Measurements from ENCODE around the gene TSSK1B. TPM values are rescaled to one million over a fixed set of nuclear protein-coding genes. Genes with fewer than 3 reads are reported as not detected.
"Not testable (repeated sequence)": the region's sequence is repeated elsewhere in the genome, so short reads cannot be mapped to it uniquely, and the experiment has no call there.

Gene TSSK1B
- total RNA-seq, 1 donor from 2014 or later = not detected

GRCh38 chr5:113404269-113404668 is 30.5 kb downstream of the TSSK1B start:
- H3K4me1 ChIP-seq = no peaks in the 10 kb centered on the region
- TF ChIP-seq CTCF (IDR thresholded peaks at IDR 0.05; ENCODE audit: borderline replicate concordance) = no peak
- intact Hi-C loops (cut with micrococcal nuclease) = no loop called here
- DNase-seq = no peak
- H3K27me3 ChIP-seq (ENCODE audit: low read depth) = no peaks in the 10 kb centered on the region
- H3K9me3 ChIP-seq (replicated peaks) = no peaks in the 10 kb centered on the region
- no peak overlapping the region for H3K4me3 ChIP-seq
- H3K27ac ChIP-seq (replicated peaks) = no peak overlapping the region
- H3K36me3 ChIP-seq = no peaks in the 10 kb centered on the region

- DNase-seq; H3K9me3 ChIP-seq (replicated peaks); H3K27ac ChIP-seq (replicated peaks); H3K4me1 ChIP-seq; H3K36me3 ChIP-seq; H3K27me3 ChIP-seq (ENCODE audit: low read depth); H3K4me3 ChIP-seq; intact Hi-C loops (cut with micrococcal nuclease): not testable (repeated sequence)
Observed at GRCh38 chr5:113397986-113398385, 36.8 kb downstream of the TSSK1B start.

- Histone ChIP-seq H3K4me3 (no peak overlapping the region), H3K36me3 (no peaks in the 10 kb centered on the region), H3K9me3 (replicated peaks) (no peaks in the 10 kb centered on the region), H3K27me3 (ENCODE audit: low read depth) (no peaks in the 10 kb centered on the region), H3K27ac (replicated peaks) (no peak overlapping the region), H3K4me1 (no peaks in the 10 kb centered on the region)
- DNase-seq = no peak
- intact Hi-C loops (cut with micrococcal nuclease) = no loop called here
- no peak for TF ChIP-seq CTCF (IDR thresholded peaks at IDR 0.05; ENCODE audit: borderline replicate concordance)
Observed at GRCh38 chr5:113397046-113397445, 37.7 kb downstream of the TSSK1B start.

- intact Hi-C loops (cut with micrococcal nuclease) = no loop called here
- no peak for TF ChIP-seq CTCF (IDR thresholded peaks at IDR 0.05; ENCODE audit: borderline replicate concordance)
- DNase-seq = no peak
- no peaks in the 10 kb centered on the region for H3K27me3 ChIP-seq (ENCODE audit: low read depth)
- no peak overlapping the region for H3K27ac ChIP-seq (replicated peaks)
- no peak overlapping the region for H3K4me3 ChIP-seq
- H3K4me1 ChIP-seq = no peaks in the 10 kb centered on the region
- H3K9me3 ChIP-seq (replicated peaks) = no peaks in the 10 kb centered on the region
- H3K36me3 ChIP-seq = no peaks in the 10 kb centered on the region
Observed at GRCh38 chr5:113394658-113395057, 40.1 kb downstream of the TSSK1B start.

- intact Hi-C loops (cut with micrococcal nuclease) = no loop called here
- no peak for DNase-seq
- H3K4me1 ChIP-seq = no peaks in the 10 kb centered on the region
- H3K27ac ChIP-seq (replicated peaks) = no peak overlapping the region
- no peaks in the 10 kb centered on the region for H3K27me3 ChIP-seq (ENCODE audit: low read depth)
- no peak for TF ChIP-seq CTCF (IDR thresholded peaks at IDR 0.05; ENCODE audit: borderline replicate concordance)
- H3K4me3 ChIP-seq = no peak overlapping the region
- H3K36me3 ChIP-seq = no peaks in the 10 kb centered on the region
- no peaks in the 10 kb centered on the region for H3K9me3 ChIP-seq (replicated peaks)
Observed at GRCh38 chr5:113390224-113390623, 44.6 kb downstream of the TSSK1B start.

GRCh38 chr5:113389116-113389515 is 45.7 kb downstream of the TSSK1B start:
- Histone ChIP-seq H3K4me3 (no peak overlapping the region), H3K27me3 (ENCODE audit: low read depth) (no peaks in the 10 kb centered on the region), H3K36me3 (no peaks in the 10 kb centered on the region), H3K27ac (replicated peaks) (no peak overlapping the region), H3K9me3 (replicated peaks) (no peaks in the 10 kb centered on the region), H3K4me1 (no peaks in the 10 kb centered on the region)
- intact Hi-C loops (cut with micrococcal nuclease) = loop anchor here (10.0 kb wide), 1 partner anchor 96 kb away; the partner anchor contains the start of gene MCC
- DNase-seq = no peak
- TF ChIP-seq CTCF (IDR thresholded peaks at IDR 0.05; ENCODE audit: borderline replicate concordance) = no peak
